Stimulated activated naive CD4-positive, alpha-beta T cell treated with Interleukin-2 at 50 U/mL for 16 hours (primary cell): Measurements from ENCODE around the gene ITGB7.

ENCODE experiments used
- DNase-seq: peaks from one replicate; lab custom pipeline; 2025; lab: John Stamatoyannopoulos, UW

ITGB7 gene

GRCh38 chr12:53143355-53143754 lies 63.7 kb downstream of the ITGB7 start:
- DNase-seq, result no peak
